ENCODE data around the gene OGT. TPM values are rescaled to one million over a fixed set of nuclear protein-coding genes. Genes with fewer than 3 reads are reported as not detected.
A peak's percentile ranks its signal among the peaks of the same experiment; 100 is the strongest.
"Not testable (repeated sequence)": the region's sequence is repeated elsewhere in the genome, so short reads cannot be mapped to it uniquely, and the experiment has no call there.

Gene OGT
- total RNA-seq, 2 experiments from 2014 or later, result 280 to 304 TPM

DNA sequence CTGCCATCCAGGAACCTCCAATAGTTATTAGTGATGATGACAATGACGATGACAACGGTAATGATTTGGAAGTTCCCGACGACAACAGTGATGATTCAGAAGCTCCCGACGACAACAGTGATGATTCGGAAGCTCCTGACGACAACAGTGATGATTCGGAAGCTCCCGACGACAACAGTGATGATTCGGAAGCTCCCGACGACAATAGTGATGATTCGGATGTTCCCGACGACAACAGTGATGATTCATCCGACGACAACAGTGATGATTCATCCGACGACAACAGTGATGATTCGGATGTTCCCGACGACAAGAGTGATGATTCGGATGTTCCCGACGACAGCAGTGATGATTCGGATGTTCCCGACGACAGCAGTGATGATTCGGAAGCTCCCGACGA is 70.7 kb downstream of the OGT start:
- Mint-ChIP-seq H3K27ac (peak overlapping the region; percentile 84), H3K9me3 (peaks cover 6% of the 10 kb centered on the region), H3K4me1 (ENCODE audit: low read depth) (peaks cover 49% of the 10 kb centered on the region), H3K27me3 (no peaks in the 10 kb centered on the region), H3K36me3 (peaks cover 59% of the 10 kb centered on the region), H3K4me3 (peak overlapping the region; percentile 43)
- intact Hi-C loops (cut with micrococcal nuclease), result no loop called here
- POLR2A ChIA-PET, result interaction anchor here (1.2 to 2.1 kb wide), 2 partner anchors 14 to 19 kb away, joined by 4 to 6 read pairs; partner anchors contain the start of gene CXCR3
- CTCF ChIA-PET, result interaction anchor here (0.7 to 1.0 kb wide), 2 partner anchors 17 to 49 kb away, joined by 3 read pairs; no protein-coding TSS in a partner anchor
- DNase-seq, result peak; percentile 35

GRCh38 chrX:71604141-71604540 is 71.2 kb downstream of the OGT start:
- CTCF ChIA-PET, result interaction anchor here (0.7 to 1.0 kb wide), 2 partner anchors 17 to 48 kb away, joined by 3 read pairs; no protein-coding TSS in a partner anchor
- no peak overlapping the region for H3K4me3 Mint-ChIP-seq
- intact Hi-C loops (cut with micrococcal nuclease), result no loop called here
- no peak for DNase-seq
- POLR2A ChIA-PET, result interaction anchor here (1.2 to 2.1 kb wide), 2 partner anchors 13 to 18 kb away, joined by 4 to 6 read pairs; partner anchors contain the start of gene CXCR3
- no peaks in the 10 kb centered on the region for H3K27me3 Mint-ChIP-seq
- H3K9me3 Mint-ChIP-seq, result peaks cover 6% of the 10 kb centered on the region
- peak overlapping the region; percentile 84 for H3K27ac Mint-ChIP-seq
- H3K36me3 Mint-ChIP-seq, result peaks cover 62% of the 10 kb centered on the region
- H3K4me1 Mint-ChIP-seq (ENCODE audit: low read depth), result peaks cover 54% of the 10 kb centered on the region

DNA sequence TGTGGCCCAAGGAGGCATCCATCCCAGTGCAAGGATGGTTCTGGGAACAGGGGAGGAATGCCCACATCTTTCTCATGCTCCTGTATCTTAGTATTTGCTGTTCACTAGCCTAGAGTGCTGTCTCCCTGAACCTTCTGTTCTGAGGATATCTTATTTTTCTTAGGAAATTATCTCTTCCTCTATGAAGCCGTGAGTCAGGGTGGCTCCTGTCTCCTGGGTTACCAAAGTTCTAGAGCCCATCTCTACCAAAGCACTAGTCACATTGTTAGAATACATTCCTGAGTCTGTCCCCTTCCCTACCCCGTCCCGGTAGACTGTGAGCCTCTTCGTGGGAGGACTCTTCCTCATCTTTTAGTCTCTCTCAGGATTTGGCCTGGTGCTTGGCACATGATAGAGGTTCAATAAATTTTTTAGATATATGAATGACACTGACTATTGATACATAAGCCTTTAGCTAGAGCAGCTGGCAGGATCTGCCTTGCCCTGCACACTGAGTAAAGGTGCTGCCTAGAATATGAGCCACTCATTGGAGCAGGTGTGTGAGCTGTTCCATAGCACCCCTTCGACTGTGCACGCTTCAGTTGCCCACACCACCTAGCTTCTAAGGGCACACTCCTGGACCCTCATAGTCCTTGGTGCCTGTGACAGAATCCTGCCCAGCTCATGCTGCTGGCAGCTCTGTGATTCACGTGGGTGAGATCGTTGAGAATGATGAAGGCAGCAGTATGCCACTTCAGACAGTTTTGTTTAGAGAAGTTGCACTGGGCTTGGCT is 72.1 kb downstream of the OGT start:
- Mint-ChIP-seq H3K27ac (no peak overlapping the region), H3K9me3 (peaks cover 6% of the 10 kb centered on the region), H3K36me3 (peaks cover 65% of the 10 kb centered on the region), H3K4me3 (no peak overlapping the region), H3K4me1 (ENCODE audit: low read depth) (peaks cover 52% of the 10 kb centered on the region), H3K27me3 (no peaks in the 10 kb centered on the region)
- no peak for DNase-seq
- intact Hi-C loops (cut with micrococcal nuclease), result loop anchor here (5.0 kb wide), 1 partner anchor 33 kb away; no protein-coding TSS in a partner anchor
- POLR2A ChIA-PET, result interaction anchor here (2.1 kb wide), 1 partner anchor 12 kb away, joined by 6 read pairs; the partner anchor contains the start of gene CXCR3
- CTCF ChIA-PET, result interaction anchor here (0.6 kb wide), 1 partner anchor 47 kb away, joined by 3 read pairs; no protein-coding TSS in a partner anchor

DNA sequence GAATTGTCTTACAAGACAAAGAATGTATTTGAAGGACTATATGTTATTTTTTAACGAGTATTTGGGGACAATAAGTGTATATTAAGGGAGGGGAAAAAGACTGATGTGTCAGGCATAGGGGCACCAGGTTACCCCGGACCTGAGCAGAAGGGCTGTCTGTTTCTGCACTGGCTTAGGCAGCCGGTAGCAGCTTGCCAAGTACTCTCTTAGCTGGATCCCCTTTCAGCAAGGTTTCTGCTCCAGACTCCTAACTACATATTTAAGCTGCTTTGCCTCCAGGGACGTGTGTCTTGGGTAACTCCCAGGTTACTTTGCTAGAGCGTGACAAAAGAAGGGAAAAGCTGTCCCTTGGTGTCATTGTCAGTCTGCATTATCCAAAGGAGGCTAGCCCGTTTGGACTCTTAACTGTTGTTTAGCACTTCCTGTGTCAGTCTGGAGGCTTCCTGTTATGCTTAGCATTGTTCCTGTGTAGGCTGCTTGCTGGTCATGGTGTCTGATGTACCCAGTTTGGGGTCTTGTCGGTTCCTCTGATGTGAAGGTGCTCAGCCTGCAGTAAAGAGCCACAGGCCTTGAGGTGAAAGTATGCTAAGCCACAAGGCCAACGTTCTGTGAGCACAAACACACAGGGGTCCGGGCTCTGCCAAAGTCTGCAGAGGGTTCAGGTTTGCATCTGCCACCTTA is 73.8 kb downstream of the OGT start:
- peak overlapping the region; percentile 80 for H3K27ac Mint-ChIP-seq
- H3K4me3 Mint-ChIP-seq, result no peak overlapping the region
- H3K27me3 Mint-ChIP-seq, result no peaks in the 10 kb centered on the region
- DNase-seq, result no peak
- ChIA-PET CTCF (interaction anchor here (1.4 to 2.2 kb wide), 2 partner anchors 10 to 46 kb away, joined by 6 to 8 read pairs; no protein-coding TSS in a partner anchor), POLR2A (interaction anchor here (1.1 kb wide), 1 partner anchor 11 kb away, joined by 6 read pairs; the partner anchor contains the start of gene CXCR3)
- peaks cover 69% of the 10 kb centered on the region for H3K36me3 Mint-ChIP-seq
- H3K9me3 Mint-ChIP-seq, result peaks cover 6% of the 10 kb centered on the region
- H3K4me1 Mint-ChIP-seq (ENCODE audit: low read depth), result peaks cover 51% of the 10 kb centered on the region
- intact Hi-C loops (cut with micrococcal nuclease), result loop anchor here (5.0 kb wide), 1 partner anchor 34 kb away; no protein-coding TSS in a partner anchor

- DNase-seq, result no peak
- H3K36me3 Mint-ChIP-seq, result peaks cover 64% of the 10 kb centered on the region
- peaks cover 6% of the 10 kb centered on the region for H3K9me3 Mint-ChIP-seq
- no peaks in the 10 kb centered on the region for H3K27me3 Mint-ChIP-seq
- H3K4me1 Mint-ChIP-seq (ENCODE audit: low read depth), result peaks cover 51% of the 10 kb centered on the region
- POLR2A ChIA-PET, result no interaction called here
- peak overlapping the region; percentile 80 for H3K27ac Mint-ChIP-seq
- CTCF ChIA-PET, result interaction anchor here (1.2 to 2.2 kb wide), 3 partner anchors 9 to 45 kb away, joined by 3 to 8 read pairs (median 6); no protein-coding TSS in a partner anchor
- no peak overlapping the region for H3K4me3 Mint-ChIP-seq
- intact Hi-C loops (cut with micrococcal nuclease), result loop anchor here (5.0 kb wide), 1 partner anchor 35 kb away; no protein-coding TSS in a partner anchor
Observed at GRCh38 chrX:71607488-71607887, 74.6 kb downstream of the OGT start.

DNA sequence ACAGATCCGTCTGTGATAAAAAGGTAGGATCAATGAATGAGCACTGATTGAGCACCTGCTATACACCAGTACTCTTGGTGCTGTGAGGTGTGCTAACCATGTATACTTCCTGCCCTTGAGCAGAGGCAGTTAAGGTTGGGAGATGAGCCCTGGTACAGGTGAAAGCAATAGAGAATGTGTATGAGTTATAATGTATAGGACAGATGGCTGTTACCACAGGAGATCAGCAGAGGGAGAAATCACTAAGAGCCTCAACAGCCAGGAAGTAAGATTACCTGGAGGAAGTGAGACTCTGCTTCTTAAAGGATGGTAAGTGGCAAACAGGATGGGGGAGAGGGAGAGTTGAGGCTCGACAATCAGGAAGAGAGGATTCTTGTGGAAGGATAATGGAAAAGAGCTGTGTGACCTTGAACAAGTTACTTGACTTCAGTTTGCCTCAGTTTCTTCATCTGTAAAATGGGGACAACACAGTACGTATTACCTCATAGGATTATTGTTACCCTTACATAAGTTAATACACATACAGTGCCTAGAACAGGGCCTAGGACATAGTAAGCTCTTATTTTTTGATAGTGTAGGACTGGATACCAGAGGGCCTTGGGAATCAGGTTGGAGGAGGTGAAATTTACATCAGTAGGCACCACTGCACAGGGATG is 76.3 kb downstream of the OGT start:
- Mint-ChIP-seq H3K9me3 (no peaks in the 10 kb centered on the region), H3K4me1 (ENCODE audit: low read depth) (peaks cover 46% of the 10 kb centered on the region), H3K36me3 (peaks cover 58% of the 10 kb centered on the region), H3K27ac (peak overlapping the region; percentile 46), H3K4me3 (no peak overlapping the region), H3K27me3 (no peaks in the 10 kb centered on the region)
- POLR2A ChIA-PET, result no interaction called here
- intact Hi-C loops (cut with micrococcal nuclease), result loop anchor here (5.0 kb wide), 1 partner anchor 37 kb away; no protein-coding TSS in a partner anchor
- CTCF ChIA-PET, result no interaction called here
- no peak for DNase-seq

DNA sequence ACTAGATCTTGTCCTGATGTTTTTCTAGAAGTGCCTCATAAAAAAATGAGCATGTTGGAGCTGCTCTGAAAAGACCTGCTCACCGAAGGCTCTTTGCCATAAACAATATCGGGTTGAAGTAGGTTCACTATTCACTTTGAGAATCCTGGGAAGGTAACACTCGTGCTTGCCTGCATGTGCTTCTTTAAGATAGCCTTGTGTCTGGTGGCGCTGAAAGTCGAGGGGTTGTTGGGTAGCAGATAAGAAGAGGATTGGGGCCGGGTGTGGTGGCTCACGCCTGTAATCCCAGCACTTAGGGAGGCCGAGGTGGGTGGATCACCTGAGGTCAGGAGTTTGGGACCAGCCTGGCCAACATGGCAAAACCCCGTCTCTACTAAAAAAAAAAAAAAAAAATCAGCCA is 78.8 kb downstream of the OGT start:
- CTCF ChIA-PET; H3K9me3 Mint-ChIP-seq; H3K27me3 Mint-ChIP-seq; intact Hi-C loops (cut with micrococcal nuclease); POLR2A ChIA-PET; H3K4me3 Mint-ChIP-seq; DNase-seq; H3K27ac Mint-ChIP-seq: not testable (repeated sequence)
- Mint-ChIP-seq H3K36me3 (peaks cover 60% of the 10 kb centered on the region), H3K4me1 (ENCODE audit: low read depth) (peaks cover 49% of the 10 kb centered on the region)

DNA sequence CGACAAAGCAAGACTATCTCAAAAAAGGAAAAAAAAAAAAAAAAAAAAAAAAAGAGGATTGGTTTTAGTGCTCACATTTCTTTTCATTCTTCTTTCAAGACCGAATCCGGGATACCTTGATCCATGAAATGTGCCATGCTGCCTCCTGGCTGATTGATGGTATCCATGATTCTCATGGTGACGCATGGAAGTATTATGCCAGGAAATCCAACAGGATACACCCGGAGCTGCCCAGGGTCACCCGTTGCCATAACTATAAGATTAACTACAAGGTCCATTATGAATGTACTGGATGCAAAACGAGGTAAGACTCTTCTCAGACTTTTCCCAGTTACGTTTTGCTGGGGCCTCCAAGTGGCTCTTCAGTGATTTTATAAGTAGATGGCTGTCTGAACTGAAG is 79.4 kb downstream of the OGT start:
- CTCF ChIA-PET, result no interaction called here
- Mint-ChIP-seq H3K36me3 (peaks cover 65% of the 10 kb centered on the region), H3K4me3 (no peak overlapping the region), H3K4me1 (ENCODE audit: low read depth) (peaks cover 49% of the 10 kb centered on the region), H3K9me3 (no peaks in the 10 kb centered on the region), H3K27me3 (no peaks in the 10 kb centered on the region), H3K27ac (no peak overlapping the region)
- intact Hi-C loops (cut with micrococcal nuclease), result no loop called here
- no peak for DNase-seq
- POLR2A ChIA-PET, result no interaction called here

GRCh38 chrX:71615056-71615455 is 82.2 kb downstream of the OGT start:
- peak; percentile 53 for DNase-seq
- intact Hi-C loops (cut with micrococcal nuclease), result no loop called here
- CTCF ChIA-PET, result interaction anchor here (1.0 to 1.4 kb wide), 4 partner anchors 22 to 37 kb away, joined by 4 to 6 read pairs (median 5); no protein-coding TSS in a partner anchor
- Mint-ChIP-seq H3K9me3 (no peaks in the 10 kb centered on the region), H3K27ac (peak overlapping the region; percentile 98), H3K27me3 (no peaks in the 10 kb centered on the region), H3K4me1 (ENCODE audit: low read depth) (peaks cover 49% of the 10 kb centered on the region), H3K36me3 (peaks cover 47% of the 10 kb centered on the region), H3K4me3 (peak overlapping the region; percentile 81)
- POLR2A ChIA-PET, result no interaction called here

- Mint-ChIP-seq H3K4me3 (peak overlapping the region; percentile 81), H3K9me3 (no peaks in the 10 kb centered on the region), H3K36me3 (peaks cover 44% of the 10 kb centered on the region), H3K27ac (peak overlapping the region; percentile 98), H3K27me3 (no peaks in the 10 kb centered on the region), H3K4me1 (ENCODE audit: low read depth) (peaks cover 58% of the 10 kb centered on the region)
- peak; percentile 63 for DNase-seq
- POLR2A ChIA-PET, result interaction anchor here (3.7 to 4.5 kb wide), 2 partner anchors 22 to 82 kb away, joined by 30 to 52 read pairs; partner anchors contain the start of gene OGT
- intact Hi-C loops (cut with micrococcal nuclease), result loop anchor here (1.0 kb wide), 1 partner anchor 34 kb away; no protein-coding TSS in a partner anchor
- CTCF ChIA-PET, result interaction anchor here (1.2 to 2.4 kb wide), 5 partner anchors 9 to 36 kb away, joined by 4 to 6 read pairs (median 6); no protein-coding TSS in a partner anchor
Observed at GRCh38 chrX:71615954-71616353, 83.0 kb downstream of the OGT start.

Data from activated CD4-positive, alpha-beta memory T cell treated with anti-CD3 and anti-CD28 coated beads for 36 hours (primary cell).